HepG2 (cell line): ENCODE measurements around the gene ARHGAP5. TPM values are rescaled to one million over a fixed set of nuclear protein-coding genes. Genes with fewer than 3 reads are reported as not detected.

Experiments
- ARNT ChIP-seq: fragments of 450-650 bp; IDR thresholded peaks from 2 replicates; pipeline ENCODE4 v1.6.1; 2017
- ARNTL ChIP-seq: sonication (generic); formaldehyde crosslinking; IDR thresholded peaks from 2 replicates; pipeline ENCODE4 v1.4.0; 2020; ENCODE audit warnings: mild to moderate bottlenecking, missing genetic modification reagents
- ASH2L ChIP-seq: fragments of 300-600, 200-600 bp; sonication (generic); IDR thresholded peaks from 2 replicates; pipeline ENCODE4 v1.7.0; 2017; ENCODE audit warnings: low read depth, mild to moderate bottlenecking, moderate library complexity, mixed read lengths, low read length; ENCODE audit not compliant: insufficient read length
- CBX5 ChIP-seq: sonication (generic); formaldehyde crosslinking; IDR thresholded peaks from 2 replicates; pipeline ENCODE4 v1.4.0; 2020; ENCODE audit warnings: missing genetic modification reagents, borderline replicate concordance
- CEBPZ ChIP-seq: IDR thresholded peaks from 2 replicates; pipeline ENCODE4 v1.6.1; 2012; ENCODE audit warnings: low read length, improper control_type of control experiment
- FOXA3 ChIP-seq: IDR thresholded peaks from 2 replicates; pipeline ENCODE4 v1.6.1; 2016; ENCODE audit warnings: missing genetic modification reagents, missing compliant biosample characterization
- FOXP4 ChIP-seq: sonication (generic); formaldehyde crosslinking; IDR thresholded peaks from 2 replicates; pipeline ENCODE4 v1.4.0; 2020; ENCODE audit warnings: missing genetic modification reagents
- GATA4 ChIP-seq: sonication (generic); IDR thresholded peaks from 2 replicates; pipeline ENCODE4 v1.6.1; 2016; ENCODE audit warnings: antibody characterized with exemption, low read depth, borderline replicate concordance
- HNF1B ChIP-seq: sonication (generic); formaldehyde crosslinking; IDR thresholded peaks from 2 replicates; pipeline ENCODE4 v1.5.1; 2020; ENCODE audit warnings: mild to moderate bottlenecking, moderate library complexity, missing genetic modification reagents
- MIER2 ChIP-seq: IDR thresholded peaks from 2 replicates; pipeline ENCODE4 v1.6.1; 2016; ENCODE audit warnings: missing biosample characterization, missing genetic modification reagents
- RARG ChIP-seq: sonication (generic); formaldehyde crosslinking; IDR thresholded peaks from 2 replicates; pipeline ENCODE4 v1.4.0; 2020; ENCODE audit warnings: low read depth, mild to moderate bottlenecking, missing genetic modification reagents
- RELA ChIP-seq: sonication (generic); formaldehyde crosslinking; IDR thresholded peaks from 2 replicates; pipeline ENCODE4 v1.4.0; 2020; ENCODE audit warnings: missing genetic modification reagents
- RFXANK ChIP-seq: IDR thresholded peaks from 2 replicates; pipeline ENCODE4 v1.6.1; 2016
- SKI ChIP-seq: fragments of 450-650 bp; IDR thresholded peaks from one replicate; pipeline ENCODE4 v1.6.1; 2018; ENCODE audit warnings: mild to moderate bottlenecking; ENCODE audit not compliant: partially characterized antibody
- ZBTB25 ChIP-seq: IDR thresholded peaks from 2 replicates; pipeline ENCODE4 v1.6.1; 2018; ENCODE audit warnings: missing genetic modification reagents
- ZBTB3 ChIP-seq: sonication (generic); formaldehyde crosslinking; IDR thresholded peaks from 2 replicates; pipeline ENCODE4 v1.4.0; 2020; ENCODE audit warnings: low read depth, mild to moderate bottlenecking, moderate library complexity, missing genetic modification reagents, borderline replicate concordance
- polyA plus RNA-seq, 8 experiments: library from polyadenylated mRNA; depleted of rRNA in 3 of 8; stranded (reverse) in 7 of 8; unstranded in 1 of 8; fragments of >200 nt; fragmentation: Illumina TruSeq in 4 of 8; extraction: Trizol in 4 of 8; gene quantifications; 2 replicates each; pipeline versions ENCODE4 v1.2.1 to v1.2.3, GENCODE V29; 2011 to 2016; ENCODE audit warnings: low read depth in 4 of 8, missing spikeins in 1 of 8, mixed read lengths in 1 of 8; ENCODE audit not compliant: insufficient read depth in 1 of 8
- total RNA-seq, 5 experiments: library from RNA; depleted of rRNA; stranded (reverse); fragments of >200 nt; fragmentation: Illumina TruSeq; extraction: Trizol; gene quantifications; 2 replicates each; pipeline ENCODE4 v1.2.3, GENCODE V29; 2016; ENCODE audit warnings: low read depth in 1 of 5
- TF ChIP-seq, protein P1 (sequence below): sonication (generic); formaldehyde crosslinking; IDR thresholded peaks from 2 replicates; pipeline ENCODE4 v1.5.1; 2020; ENCODE audit warnings: mild to moderate bottlenecking, missing genetic modification reagents, moderate library complexity

The ARHGAP5 gene
- total and polyA plus RNA-seq, 2 of the 13 experiments (the other 11 are each of a cell fraction or from before 2014, with no cell fraction given), result 33.7 to 144 TPM

- TF ChIP-seq ZBTB25 (no peak; the same call in 1 of the 2 replicates), CEBPZ (no peak), ZBTB3 (no peak), CBX5 (CRISPR knock-in tag) (peak; percentile 28; the same call in 1 of the 2 replicates), ARNT (no peak), FOXP4 (CRISPR knock-in tag) (peak; percentile 37), MIER2 (no peak), SKI (peak; percentile 38), RELA (CRISPR knock-in tag) (0 out of 2 replicates have a peak, but pooled peaks have one; percentile 67), RFXANK (CRISPR knock-in tag) (0 out of 2 replicates have a peak, but pooled peaks have one; percentile 15), HNF1B (CRISPR knock-in tag) (peak; percentile 84; the same call in 1 of the 2 replicates), ARNTL (peak; percentile 61; the same call in 1 of the 2 replicates), GATA4 (0 out of 2 replicates have a peak, but pooled peaks have one; percentile 31), RARG (CRISPR knock-in tag) (peak; percentile 92; the same call in 1 of the 2 replicates), FOXA3 (CRISPR knock-in tag) (no peak), ASH2L (no peak)
- TF ChIP-seq, protein P1, sequence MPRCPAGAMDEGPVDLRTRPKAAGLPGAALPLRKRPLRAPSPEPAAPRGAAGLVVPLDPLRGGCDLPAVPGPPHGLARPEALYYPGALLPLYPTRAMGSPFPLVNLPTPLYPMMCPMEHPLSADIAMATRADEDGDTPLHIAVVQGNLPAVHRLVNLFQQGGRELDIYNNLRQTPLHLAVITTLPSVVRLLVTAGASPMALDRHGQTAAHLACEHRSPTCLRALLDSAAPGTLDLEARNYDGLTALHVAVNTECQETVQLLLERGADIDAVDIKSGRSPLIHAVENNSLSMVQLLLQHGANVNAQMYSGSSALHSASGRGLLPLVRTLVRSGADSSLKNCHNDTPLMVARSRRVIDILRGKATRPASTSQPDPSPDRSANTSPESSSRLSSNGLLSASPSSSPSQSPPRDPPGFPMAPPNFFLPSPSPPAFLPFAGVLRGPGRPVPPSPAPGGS (CRISPR knock-in tag), result peak; percentile 90
Observed at GRCh38 chr14:32077081-32078022, at the start of gene ARHGAP5 (continued).
